ENCODE measurements around the gene MBP.

The MBP gene

GRCh38 chr18:76931171-76931570 is 201.4 kb downstream of the MBP start:
- no peak for DNase-seq
